Fibroblast of mammary gland (primary cell): ENCODE results near the gene TMTC2.

Source experiments
- DNase-seq: peaks from one replicate; pipeline ENCODE4 v3.0.0-alpha.2; 2010; ENCODE audit warnings: low read depth
- H3K4me3 ChIP-seq: 2 replicates; pipeline ENCODE4 v1.5.1; 2011; ENCODE audit warnings: low read depth, mild to moderate bottlenecking, low read length, moderate library complexity; ENCODE audit not compliant: control insufficient read depth
- TF ChIP-seq, protein P1 (sequence below): conservative IDR thresholded peaks from 2 replicates; pipeline ENCODE4 v1.5.1; 2011; ENCODE audit warnings: low read depth, low read length, inconsistent platforms; ENCODE audit not compliant: control insufficient read depth, insufficient read depth

Gene TMTC2

DNA sequence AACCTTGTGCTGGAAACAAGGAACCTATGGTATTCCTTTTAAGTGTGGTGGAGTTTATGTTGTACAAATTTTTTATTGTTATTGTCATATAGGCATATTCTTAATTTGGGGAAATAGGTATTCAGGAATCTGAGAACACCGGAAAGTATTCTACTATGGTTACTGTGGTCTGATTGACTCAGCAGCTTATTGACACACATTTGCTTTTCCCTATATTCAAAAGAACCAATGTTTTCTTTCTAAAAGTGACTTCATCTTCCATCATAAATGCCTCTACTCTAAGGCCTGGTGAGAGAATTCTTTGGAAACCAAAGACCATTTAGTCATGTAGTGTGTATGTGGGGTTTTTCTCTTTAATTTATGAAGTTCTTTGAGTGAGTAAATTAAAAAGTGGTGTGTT, 474.8 kb downstream of the TMTC2 start:
- H3K4me3 ChIP-seq: no peak overlapping the region
- DNase-seq: peak; percentile 38
- TF ChIP-seq, protein P1, sequence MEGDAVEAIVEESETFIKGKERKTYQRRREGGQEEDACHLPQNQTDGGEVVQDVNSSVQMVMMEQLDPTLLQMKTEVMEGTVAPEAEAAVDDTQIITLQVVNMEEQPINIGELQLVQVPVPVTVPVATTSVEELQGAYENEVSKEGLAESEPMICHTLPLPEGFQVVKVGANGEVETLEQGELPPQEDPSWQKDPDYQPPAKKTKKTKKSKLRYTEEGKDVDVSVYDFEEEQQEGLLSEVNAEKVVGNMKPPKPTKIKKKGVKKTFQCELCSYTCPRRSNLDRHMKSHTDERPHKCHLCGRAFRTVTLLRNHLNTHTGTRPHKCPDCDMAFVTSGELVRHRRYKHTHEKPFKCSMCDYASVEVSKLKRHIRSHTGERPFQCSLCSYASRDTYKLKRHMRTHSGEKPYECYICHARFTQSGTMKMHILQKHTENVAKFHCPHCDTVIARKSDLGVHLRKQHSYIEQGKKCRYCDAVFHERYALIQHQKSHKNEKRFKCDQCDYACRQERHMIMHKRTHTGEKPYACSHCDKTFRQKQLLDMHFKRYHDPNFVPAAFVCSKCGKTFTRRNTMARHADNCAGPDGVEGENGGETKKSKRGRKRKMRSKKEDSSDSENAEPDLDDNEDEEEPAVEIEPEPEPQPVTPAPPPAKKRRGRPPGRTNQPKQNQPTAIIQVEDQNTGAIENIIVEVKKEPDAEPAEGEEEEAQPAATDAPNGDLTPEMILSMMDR: no peak

DNA sequence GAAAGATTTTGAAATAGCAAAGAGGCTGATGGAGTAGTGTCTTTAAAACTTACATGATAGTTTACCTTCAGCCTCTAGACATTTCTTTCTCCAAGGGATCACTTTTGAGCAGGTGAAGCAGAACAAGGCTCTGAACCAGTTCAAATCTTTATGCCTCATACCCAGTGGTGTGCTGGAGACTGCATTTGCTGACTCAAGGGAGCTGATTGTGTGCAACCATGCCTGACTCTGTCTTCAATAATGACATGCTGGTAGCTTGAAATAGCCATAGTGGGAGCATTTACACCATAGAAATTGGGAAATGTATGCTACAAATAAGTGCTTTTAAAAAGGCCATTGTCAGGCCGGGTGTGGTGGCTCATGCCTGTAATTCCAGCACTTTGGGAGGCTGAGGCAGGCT, 482.0 kb downstream of the TMTC2 start:
- no peak overlapping the region for H3K4me3 ChIP-seq
- TF ChIP-seq, protein P1: no peak
- DNase-seq: no peak

DNA sequence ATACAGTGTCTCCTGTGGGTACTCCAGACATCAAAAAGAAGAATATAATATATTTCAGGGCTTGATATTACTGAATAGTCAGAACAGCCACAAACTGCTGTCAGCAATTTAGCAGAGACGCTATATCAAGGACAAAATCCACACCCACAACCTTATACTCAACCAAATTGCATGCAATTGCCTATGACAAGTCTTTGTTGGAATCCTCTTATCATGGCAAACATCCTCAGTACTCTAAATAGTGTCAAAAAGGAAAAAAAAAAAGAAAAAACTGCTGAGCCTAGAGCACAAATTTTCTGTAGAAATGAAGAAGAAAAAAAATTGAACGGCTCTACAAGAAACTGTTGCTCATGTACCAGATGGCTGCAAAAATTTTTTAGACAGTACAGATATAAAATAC, 485.7 kb downstream of the TMTC2 start:
- H3K4me3 ChIP-seq: no peak overlapping the region
- DNase-seq: no peak
- TF ChIP-seq, protein P1: no peak

DNA sequence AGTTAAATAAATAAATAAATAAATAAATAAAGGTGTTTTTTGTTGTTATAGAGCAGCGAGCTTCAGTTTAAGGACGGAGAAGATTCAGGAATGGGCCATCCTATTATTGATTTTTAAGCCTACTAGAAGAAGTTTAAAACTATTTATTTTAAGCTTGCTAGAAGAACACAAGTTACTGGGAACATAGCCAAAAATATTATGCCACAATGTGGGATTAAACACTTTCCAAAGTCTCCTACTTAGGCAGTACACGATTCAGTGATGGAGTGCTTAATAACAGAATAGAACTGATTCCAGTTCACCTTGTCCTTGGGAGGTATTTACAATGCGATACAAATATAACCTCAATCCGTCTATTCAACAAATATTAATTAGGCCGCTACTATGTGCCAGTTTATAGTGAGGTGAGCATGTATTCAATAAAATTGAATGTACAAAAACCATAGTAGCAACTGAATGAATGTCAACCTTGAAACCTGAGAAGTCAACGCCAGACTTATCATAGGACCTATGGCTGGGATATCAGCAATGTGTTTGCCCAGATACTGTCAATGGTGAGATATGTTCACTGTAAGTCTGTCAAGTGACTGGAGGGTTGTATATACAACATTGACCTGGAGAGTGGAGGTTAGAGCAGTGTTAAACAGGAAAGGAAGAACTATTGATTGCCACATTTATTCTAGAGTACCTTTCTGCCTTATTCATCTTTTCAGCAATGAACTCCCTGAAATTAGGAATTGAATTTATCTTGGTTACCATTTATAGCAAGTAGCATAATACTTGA, 486.4 kb downstream of the TMTC2 start:
- TF ChIP-seq, protein P1: no peak
- DNase-seq: no peak
- H3K4me3 ChIP-seq: no peak overlapping the region

DNA sequence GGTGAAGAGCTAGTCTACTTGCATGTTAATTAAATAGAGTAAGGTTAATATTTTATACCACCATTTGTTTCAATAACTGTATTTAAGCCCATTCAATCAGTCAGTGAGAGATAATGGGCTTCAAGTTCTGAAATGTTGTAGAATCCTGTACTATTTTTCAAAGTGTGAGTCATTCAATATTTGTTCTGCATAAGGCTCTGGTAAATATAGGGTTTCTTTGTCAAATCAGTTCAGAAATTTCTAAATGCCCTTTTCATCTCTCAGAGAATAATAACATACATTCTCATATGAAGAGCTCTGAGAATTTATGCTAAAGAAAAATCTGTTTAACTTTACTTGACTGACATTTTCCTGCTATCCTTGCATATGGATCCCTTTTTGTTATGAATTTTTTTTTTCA, 493.3 kb downstream of the TMTC2 start:
- no peak overlapping the region for H3K4me3 ChIP-seq
- DNase-seq: no peak
- TF ChIP-seq, protein P1: no peak

DNA sequence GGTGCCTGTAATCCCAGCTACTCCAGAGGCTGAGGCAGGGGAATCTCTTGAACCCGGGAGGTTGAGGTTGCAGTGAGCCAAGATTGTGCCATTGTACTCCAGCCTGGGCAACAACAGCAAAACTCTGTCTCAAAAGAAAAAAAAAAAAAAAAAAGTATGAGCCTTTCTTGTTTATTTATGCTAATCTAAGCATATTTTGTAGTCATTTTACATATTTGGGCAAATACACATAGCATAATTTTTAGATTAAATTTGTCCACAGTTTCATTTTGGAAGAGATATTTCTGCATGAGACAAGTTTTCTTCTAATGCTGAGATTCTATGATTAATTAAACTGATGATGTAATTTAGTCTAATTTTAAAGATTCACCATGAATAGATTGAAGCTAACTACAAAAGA, 494.4 kb downstream of the TMTC2 start:
- TF ChIP-seq, protein P1: no peak
- no peak overlapping the region for H3K4me3 ChIP-seq
- DNase-seq: no peak
